Mucosa of rectum (tissue), 2 donors: ENCODE measurements around the gene CRISPLD2.

ENCODE experiments used
- H3K27ac ChIP-seq, 2 donors: one replicate each; pipeline ENCODE4 v1.7.0; 2013; ENCODE audit warnings: inconsistent platforms in 2 of 2, low read depth in 2 of 2, low read length in 2 of 2
- H3K27me3 ChIP-seq, 2 donors: one replicate each; pipeline ENCODE4 v1.7.0; 2013; ENCODE audit warnings: low read length in 2 of 2; ENCODE audit not compliant: control insufficient read depth in 2 of 2, insufficient read depth in 2 of 2
- H3K36me3 ChIP-seq, 2 donors: one replicate each; pipeline ENCODE4 v1.7.0; 2013; ENCODE audit warnings: low read length in 2 of 2; ENCODE audit not compliant: control insufficient read depth in 2 of 2, insufficient read depth in 2 of 2
- H3K4me1 ChIP-seq, 2 donors: one replicate each; pipeline ENCODE4 v1.7.0; 2013; ENCODE audit warnings: low read length in 2 of 2, mild to moderate bottlenecking in 1 of 2; ENCODE audit not compliant: control insufficient read depth in 2 of 2, insufficient read depth in 2 of 2
- H3K4me3 ChIP-seq, 2 donors: one replicate each; pipeline ENCODE4 v1.7.0; 2013; ENCODE audit warnings: low read length in 2 of 2
- H3K9ac ChIP-seq, 2 donors: one replicate each; pipeline ENCODE4 v1.7.0; 2013; ENCODE audit warnings: low read length in 2 of 2, low read depth in 1 of 2, mild to moderate bottlenecking in 1 of 2
- H3K9me3 ChIP-seq, 2 donors: one replicate each; pipeline ENCODE4 v1.7.0; 2013; ENCODE audit warnings: low read length in 2 of 2; ENCODE audit not compliant: control insufficient read depth in 2 of 2
- donor health status: healthy.
- donor health status: Normal muscosa, but diverticular disease.

CRISPLD2 gene, protein sequence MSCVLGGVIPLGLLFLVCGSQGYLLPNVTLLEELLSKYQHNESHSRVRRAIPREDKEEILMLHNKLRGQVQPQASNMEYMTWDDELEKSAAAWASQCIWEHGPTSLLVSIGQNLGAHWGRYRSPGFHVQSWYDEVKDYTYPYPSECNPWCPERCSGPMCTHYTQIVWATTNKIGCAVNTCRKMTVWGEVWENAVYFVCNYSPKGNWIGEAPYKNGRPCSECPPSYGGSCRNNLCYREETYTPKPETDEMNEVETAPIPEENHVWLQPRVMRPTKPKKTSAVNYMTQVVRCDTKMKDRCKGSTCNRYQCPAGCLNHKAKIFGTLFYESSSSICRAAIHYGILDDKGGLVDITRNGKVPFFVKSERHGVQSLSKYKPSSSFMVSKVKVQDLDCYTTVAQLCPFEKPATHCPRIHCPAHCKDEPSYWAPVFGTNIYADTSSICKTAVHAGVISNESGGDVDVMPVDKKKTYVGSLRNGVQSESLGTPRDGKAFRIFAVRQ

DNA sequence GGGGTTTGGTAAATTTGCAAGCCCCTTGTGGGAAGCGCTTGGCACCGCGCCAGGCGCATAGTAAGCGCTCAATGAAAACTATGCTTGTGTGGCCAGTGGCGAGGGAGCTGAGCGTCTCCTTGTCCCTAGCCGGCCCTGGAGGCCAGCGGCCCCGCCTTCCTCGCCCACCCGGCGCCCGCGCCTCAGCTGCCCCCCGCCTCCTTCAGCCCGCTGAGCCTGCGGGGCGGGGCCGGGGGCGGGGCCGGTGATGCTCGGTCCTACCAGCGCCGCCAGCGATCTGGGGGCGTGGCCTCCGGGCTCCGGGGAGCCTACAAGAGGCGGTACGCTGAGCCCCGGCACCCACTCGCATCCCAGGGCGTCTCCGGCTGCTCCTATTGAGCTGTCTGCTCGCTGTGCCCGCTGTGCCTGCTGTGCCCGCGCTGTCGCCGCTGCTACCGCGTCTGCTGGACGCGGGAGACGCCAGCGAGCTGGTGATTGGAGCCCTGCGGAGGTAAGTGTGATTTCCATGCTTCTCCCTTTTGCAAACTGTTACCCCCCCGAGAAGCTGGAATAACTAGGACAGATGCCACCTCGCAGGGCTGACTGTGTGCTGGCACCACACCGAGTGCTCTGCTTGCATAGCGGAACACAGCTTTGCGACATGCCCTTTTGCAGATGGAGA, at the start of gene CRISPLD2:
CRISPLD2 (plus strand) TSS at position 342 of the 661 bp plus-strand sequence. CDS start 18,511 bp downstream, outside the sequence.
- peak within 1 kb of the TSS; percentile 65 to 74 for H3K9ac ChIP-seq
- peaks cover 8 to 12% of the 10 kb centered on the region in 2 donors for H3K4me1 ChIP-seq
- no peaks in the 10 kb centered on the region for H3K9me3 ChIP-seq
- peaks cover 8 to 18% of the 10 kb centered on the region in 2 donors for H3K27me3 ChIP-seq
- peak within 1 kb of the TSS; percentile 64 to 84 for H3K4me3 ChIP-seq
- H3K36me3 ChIP-seq = no peaks in the 10 kb centered on the region
- peak within 1 kb of the TSS; percentile 70 to 71 for H3K27ac ChIP-seq

DNA sequence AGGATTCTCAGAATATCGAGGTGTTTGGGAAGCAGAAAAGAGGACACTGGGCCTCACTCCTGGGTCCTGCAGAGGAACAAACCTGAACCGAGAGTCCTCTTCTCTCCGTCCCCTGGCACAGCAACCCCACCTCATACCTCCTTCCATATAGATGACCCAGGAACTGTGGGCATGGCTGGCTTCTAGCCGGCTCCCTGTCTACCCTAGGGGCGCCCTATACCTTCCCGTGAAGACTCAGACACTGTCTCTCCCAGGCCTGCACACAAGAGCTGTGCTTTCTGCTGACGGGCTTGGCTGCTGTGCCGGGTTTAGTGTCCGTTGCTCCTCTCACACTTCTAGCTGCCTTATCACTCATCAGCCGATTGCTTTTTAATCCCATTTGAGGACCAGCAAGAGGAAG, 46.5 kb upstream of the CRISPLD2 start:
- Histone ChIP-seq H3K9me3 (no peaks in the 10 kb centered on the region), H3K27ac (no peak overlapping the region), H3K4me3 (no peak overlapping the region), H3K36me3 (peaks cover 55 to 66% of the 10 kb centered on the region in 2 donors), H3K9ac (no peak overlapping the region), H3K4me1 (no peaks in the 10 kb centered on the region), H3K27me3 (no peaks in the 10 kb centered on the region)

DNA sequence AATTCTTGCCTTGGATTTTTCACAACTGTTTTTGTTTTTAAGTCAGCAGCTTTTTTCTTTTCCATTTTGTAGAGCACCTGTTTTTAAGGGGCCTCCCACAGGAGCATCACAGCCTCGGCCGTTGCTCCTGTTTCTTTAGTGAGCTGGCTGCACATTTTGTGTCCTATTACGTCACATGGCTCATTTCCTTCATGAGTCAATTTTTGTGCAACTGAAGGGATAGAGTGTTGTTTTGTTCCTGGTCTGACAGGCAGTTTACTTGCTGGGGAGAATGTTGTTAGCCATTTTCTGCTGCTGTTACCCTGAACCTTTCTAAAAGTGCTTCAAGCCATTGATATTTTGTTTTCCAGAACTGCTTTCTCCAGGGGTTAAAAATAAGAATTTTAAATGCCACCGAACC, 45.0 kb upstream of the CRISPLD2 start:
- no peak overlapping the region for H3K27ac ChIP-seq
- no peak overlapping the region for H3K9ac ChIP-seq
- no peaks in the 10 kb centered on the region for H3K4me1 ChIP-seq
- no peaks in the 10 kb centered on the region for H3K9me3 ChIP-seq
- no peak overlapping the region for H3K4me3 ChIP-seq
- peaks cover 53 to 62% of the 10 kb centered on the region in 2 donors for H3K36me3 ChIP-seq
- H3K27me3 ChIP-seq = no peaks in the 10 kb centered on the region

DNA sequence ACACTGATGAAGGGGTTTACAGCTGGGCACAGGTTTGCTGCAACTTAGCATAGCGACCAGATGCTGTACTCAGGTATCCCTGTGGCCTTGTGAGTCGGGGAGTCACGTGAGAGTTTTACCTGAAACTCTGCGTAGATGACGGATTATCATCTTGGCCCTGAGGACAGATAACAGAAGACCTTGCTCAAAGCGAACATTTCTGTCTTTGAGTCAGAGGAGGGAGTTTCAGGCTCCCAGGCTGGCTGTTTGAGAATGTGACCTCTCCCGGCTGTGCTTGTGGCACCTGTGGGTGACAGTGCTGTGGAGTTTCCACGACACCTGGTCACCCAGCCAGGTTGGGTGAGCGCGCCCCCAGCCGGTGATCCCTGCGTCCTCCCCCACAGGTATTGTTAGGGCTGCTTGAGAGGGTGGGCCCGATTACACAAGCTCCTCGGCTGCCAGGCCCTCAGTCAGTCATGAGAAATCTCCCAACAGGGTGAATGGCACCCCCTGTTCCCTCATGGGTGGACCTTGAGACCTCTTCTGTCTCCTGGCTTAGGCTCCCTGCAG, 44.4 kb upstream of the CRISPLD2 start:
- Histone ChIP-seq H3K9ac (no peak overlapping the region), H3K4me3 (no peak overlapping the region), H3K27me3 (no peaks in the 10 kb centered on the region), H3K4me1 (no peaks in the 10 kb centered on the region), H3K9me3 (no peaks in the 10 kb centered on the region), H3K36me3 (peaks cover 58 to 62% of the 10 kb centered on the region in 2 donors), H3K27ac (no peak overlapping the region)

DNA sequence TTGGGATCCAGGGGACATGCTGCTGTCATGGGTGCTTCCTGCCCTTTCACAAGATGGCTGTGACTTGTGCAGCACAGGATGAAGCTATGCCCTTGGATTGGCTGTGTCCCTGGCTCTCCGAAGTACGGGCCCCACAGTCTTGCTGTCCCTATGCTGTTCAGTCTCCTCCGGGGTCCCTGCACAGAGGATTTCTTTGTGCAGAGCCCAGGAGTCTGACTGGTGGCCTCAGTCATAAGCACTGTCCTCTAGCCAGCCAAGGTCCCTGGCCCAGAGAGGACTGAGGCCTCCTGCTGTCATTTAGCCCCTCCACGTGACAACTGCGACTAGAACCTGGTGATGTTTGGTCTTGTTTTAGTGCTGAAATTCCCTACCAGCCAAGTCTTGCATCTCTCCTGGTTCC, 42.4 kb upstream of the CRISPLD2 start:
- no peaks in the 10 kb centered on the region for H3K9me3 ChIP-seq
- no peaks in the 10 kb centered on the region for H3K27me3 ChIP-seq
- no peak overlapping the region for H3K4me3 ChIP-seq
- no peak overlapping the region for H3K27ac ChIP-seq
- peaks cover 53 to 58% of the 10 kb centered on the region in 2 donors for H3K36me3 ChIP-seq
- no peaks in the 10 kb centered on the region for H3K4me1 ChIP-seq
- H3K9ac ChIP-seq = no peak overlapping the region

DNA sequence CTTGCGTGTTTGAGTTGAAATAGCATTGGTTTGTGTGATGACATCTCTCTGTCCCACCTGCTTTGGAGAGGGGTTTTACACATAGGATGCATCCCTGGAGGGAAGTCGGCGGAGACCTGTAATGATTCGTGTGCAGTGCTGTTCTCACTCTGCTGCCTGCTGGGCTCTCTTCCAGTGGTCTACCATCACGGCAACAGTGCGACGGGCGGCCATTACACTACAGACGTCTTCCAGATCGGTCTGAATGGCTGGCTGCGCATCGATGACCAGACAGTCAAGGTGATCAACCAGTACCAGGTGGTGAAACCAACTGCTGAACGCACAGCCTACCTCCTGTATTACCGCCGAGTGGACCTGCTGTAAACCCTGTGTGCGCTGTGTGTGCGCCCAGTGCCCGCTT, 41.1 kb upstream of the CRISPLD2 start:
- Histone ChIP-seq H3K9me3 (no peaks in the 10 kb centered on the region), H3K36me3 (peaks cover 41 to 46% of the 10 kb centered on the region in 2 donors), H3K9ac (no peak overlapping the region), H3K27me3 (no peaks in the 10 kb centered on the region), H3K4me1 (no peaks in the 10 kb centered on the region), H3K27ac (no peak overlapping the region), H3K4me3 (no peak overlapping the region)

DNA sequence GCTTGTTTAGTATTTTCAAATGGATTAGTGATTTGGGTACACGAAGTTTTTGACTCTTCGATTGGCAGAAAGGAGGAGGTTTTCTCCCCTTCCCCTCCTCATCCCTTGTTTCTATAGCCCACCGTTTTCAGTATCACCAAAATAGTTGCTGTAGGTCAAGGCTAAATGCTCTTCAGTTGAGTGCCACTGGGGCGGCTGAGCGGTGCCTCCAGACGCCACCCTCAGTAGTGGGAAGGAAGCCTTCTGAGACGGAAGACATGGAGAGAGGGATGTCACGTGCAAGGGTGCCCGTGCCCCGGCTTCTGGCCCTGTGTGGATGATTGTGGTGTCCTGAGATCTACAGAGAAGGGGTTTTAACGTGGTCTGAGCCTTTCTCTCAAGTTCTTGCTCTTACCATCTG, 39.7 kb upstream of the CRISPLD2 start:
- no peak overlapping the region for H3K9ac ChIP-seq
- no peaks in the 10 kb centered on the region for H3K4me1 ChIP-seq
- H3K4me3 ChIP-seq = no peak overlapping the region
- peaks cover 38 to 43% of the 10 kb centered on the region in 2 donors for H3K36me3 ChIP-seq
- no peak overlapping the region for H3K27ac ChIP-seq
- no peaks in the 10 kb centered on the region for H3K27me3 ChIP-seq
- no peaks in the 10 kb centered on the region for H3K9me3 ChIP-seq

DNA sequence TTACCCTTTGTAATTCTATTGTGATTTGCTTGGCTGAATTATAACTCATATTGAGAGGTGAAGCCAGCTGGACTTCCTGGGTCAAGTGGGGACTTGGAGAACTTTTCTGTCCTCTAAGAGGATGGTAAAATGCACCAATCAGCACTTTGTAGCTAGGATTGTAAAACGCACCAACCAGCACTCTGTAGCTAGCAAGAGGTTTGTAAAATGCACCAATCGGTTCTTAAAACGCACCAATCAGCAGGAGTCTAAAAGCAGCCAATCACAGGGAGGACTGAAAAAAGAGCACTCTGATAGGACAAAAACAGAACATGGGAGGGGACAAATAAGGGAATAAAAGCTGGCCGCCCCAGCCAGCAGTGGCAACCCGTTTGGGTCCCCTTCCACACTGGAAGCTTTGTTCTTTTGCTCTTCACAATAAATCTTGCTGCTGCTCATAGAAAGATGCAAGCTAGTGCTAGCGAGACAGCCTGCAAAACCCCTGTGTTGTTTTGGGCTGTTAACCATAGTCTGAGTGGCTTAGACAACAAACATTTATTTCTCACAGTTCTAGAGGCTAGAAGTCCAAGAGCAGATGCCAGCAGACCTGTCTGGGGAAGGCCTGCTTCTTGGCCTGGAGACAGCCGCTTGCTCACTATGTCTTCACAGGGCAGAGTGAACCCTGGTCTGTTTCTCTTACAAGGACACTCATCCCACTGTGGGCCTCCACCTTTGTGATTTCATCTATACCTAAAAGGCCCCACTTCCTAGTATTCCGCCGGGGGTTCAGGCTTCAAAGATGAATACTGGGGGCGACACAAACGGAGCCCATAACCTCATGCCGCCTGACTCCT, 39.0 kb upstream of the CRISPLD2 start:
- Histone ChIP-seq H3K4me1 (peaks cover 0 to 1% of the 10 kb centered on the region in 2 donors), H3K27me3 (no peaks in the 10 kb centered on the region), H3K9ac (no peak overlapping the region), H3K36me3 (peaks cover 31 to 36% of the 10 kb centered on the region in 2 donors), H3K27ac (no peak overlapping the region), H3K9me3 (no peaks in the 10 kb centered on the region), H3K4me3 (no peak overlapping the region)

DNA sequence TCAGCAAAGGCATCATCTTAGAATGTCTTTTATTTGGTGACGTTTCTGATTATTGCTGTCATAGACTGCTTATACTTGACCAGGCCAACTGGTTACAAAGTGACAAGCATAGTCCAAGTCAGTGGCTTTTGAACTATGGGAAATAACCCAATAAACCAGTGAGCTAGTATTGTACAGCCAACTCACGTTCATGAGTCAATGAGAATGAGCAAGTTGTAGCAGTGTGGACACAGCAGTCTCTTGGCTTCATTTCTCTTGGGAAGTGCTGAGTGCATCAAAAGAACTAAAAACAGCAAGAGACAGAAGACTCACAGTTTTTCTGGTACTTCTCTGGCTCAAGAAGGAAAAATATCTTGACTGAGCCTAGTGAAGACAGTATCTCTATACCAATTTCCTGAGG, 36.9 kb upstream of the CRISPLD2 start:
- Histone ChIP-seq H3K27me3 (no peaks in the 10 kb centered on the region), H3K27ac (no peak overlapping the region), H3K36me3 (peaks cover 15 to 18% of the 10 kb centered on the region in 2 donors), H3K9me3 (no peaks in the 10 kb centered on the region), H3K4me3 (no peak overlapping the region), H3K9ac (no peak overlapping the region), H3K4me1 (peaks cover 12 to 16% of the 10 kb centered on the region in 2 donors)
